GM19395 (cell line): ENCODE data around the gene SLC1A5.
"Not testable (repeated sequence)": the region's sequence is repeated elsewhere in the genome, so short reads cannot be mapped to it uniquely, and the experiment has no call there.

Experiments used
- ATAC-seq: cut with Tn5 transposase; IDR thresholded peaks from one replicate; pipeline ENCODE4 v1.9.1; 2021; ENCODE audit warnings: mild to moderate bottlenecking, moderate library complexity; ENCODE audit not compliant: unreplicated experiment

The SLC1A5 gene

DNA sequence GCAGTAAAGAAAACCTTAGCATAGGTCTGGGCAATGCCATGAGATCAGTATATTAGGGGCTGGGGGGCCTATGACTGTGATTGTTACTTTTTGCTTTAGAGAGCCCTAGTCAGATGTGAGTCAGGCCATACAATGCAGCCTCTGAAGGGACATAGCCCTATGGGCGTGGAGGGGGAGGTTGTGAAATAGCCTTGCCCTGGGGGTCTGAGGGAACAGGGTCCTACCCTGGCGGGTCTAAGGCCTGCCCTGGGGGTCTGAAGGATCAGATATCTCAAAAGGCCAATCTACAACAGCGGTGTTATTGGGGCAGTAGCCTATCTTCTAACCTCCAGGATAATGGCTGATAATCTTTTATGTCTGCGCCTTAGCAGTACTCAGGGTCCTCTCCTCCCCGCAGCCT is 13.8 kb upstream of the SLC1A5 start:
- no peak for ATAC-seq

DNA sequence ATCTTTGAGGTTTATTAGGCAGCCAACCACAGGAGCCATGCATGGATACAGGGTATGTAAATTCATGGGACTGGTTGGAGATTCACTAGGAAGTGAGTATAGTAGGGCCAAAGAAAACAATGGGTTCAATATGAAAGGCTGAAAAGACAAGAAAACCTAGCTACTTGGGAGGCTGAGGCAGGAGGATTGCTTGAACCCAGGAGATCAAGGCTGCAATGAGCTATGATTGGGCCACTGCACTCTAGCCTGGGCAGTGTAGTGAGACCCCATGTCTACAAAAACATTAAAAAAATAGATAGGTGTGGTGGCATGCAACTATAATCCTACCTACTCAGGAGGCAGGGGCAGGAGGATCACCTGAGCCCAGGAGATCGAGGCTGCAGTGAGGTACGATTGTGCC is 10.3 kb upstream of the SLC1A5 start:
- no peak for ATAC-seq

DNA sequence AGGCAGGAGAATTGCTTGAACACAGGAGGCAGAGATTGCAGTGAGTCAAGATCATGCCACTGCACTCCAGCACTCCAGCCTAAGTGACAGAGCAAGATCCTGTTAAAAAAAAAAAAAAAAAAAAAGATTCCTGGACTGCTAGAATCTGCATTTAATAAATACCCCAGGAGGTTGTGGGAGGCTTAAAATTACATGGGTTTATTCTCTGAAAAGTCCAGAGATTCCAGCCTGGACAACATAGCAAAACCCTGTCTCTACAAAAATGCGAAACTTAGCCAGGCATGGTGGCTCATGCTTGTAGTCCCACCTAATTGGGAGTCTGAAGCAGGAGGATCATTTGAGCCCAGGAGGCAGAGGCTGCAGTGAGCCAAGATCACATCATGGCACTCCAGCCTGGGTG is 9.5 kb upstream of the SLC1A5 start:
- no peak for ATAC-seq

DNA sequence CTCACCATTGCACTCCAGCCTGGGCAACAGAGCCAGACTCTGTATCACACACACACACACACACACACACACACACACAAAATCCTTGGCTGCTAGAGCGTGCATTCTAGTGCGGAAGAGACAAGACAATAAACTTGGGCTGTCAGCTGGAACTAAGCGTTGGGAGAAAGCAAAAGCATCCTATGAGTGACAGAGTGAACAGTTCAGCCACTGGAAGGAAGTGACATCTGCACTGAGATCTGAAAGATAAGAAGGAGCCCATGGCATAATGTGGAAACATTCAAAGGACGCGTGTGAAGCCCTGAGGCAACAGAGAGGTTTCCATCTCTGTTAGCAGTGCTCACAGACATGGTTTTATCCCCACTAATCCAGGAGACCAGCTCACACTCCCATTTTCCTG is 3.5 kb upstream of the SLC1A5 start:
- no peak for ATAC-seq

DNA sequence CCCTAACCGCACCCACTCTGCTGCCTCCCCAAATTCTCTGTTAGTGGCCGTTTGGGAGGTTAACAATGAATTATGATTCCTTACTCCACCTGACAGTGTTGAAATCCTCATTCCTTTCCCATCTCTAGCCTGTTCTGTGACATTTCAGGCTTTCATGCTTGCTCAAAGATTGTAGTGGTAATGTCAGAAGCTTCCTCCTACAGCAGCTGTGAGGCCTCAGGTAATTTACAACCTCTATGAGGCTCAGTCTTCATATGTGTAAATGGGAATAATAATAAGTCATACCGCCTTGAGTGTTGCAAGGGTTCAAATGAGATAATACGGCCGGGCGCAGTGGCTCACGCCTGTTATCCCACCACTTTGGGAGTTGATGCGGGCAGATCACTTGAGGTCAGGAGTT is 977 bp upstream of the SLC1A5 start:
- no peak for ATAC-seq

DNA sequence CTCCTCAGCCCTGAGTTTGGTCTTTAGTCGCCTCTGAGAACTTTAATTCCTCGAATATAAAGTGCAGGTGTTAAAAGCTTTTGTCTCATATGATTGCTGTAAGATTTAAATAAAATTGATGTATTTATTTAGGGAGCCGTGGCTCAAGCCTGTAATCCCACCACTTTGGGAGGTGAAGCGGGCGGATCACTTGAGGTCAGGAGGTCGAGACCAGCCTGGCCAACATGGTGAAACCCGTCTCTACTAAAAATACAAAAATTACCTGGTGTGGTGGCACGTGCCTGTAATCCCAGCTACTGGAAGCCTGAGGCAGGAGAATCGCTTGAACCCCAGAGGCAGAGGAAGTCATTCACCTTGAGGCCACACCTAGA is 559 bp upstream of the SLC1A5 start:
- ATAC-seq = no peak

DNA sequence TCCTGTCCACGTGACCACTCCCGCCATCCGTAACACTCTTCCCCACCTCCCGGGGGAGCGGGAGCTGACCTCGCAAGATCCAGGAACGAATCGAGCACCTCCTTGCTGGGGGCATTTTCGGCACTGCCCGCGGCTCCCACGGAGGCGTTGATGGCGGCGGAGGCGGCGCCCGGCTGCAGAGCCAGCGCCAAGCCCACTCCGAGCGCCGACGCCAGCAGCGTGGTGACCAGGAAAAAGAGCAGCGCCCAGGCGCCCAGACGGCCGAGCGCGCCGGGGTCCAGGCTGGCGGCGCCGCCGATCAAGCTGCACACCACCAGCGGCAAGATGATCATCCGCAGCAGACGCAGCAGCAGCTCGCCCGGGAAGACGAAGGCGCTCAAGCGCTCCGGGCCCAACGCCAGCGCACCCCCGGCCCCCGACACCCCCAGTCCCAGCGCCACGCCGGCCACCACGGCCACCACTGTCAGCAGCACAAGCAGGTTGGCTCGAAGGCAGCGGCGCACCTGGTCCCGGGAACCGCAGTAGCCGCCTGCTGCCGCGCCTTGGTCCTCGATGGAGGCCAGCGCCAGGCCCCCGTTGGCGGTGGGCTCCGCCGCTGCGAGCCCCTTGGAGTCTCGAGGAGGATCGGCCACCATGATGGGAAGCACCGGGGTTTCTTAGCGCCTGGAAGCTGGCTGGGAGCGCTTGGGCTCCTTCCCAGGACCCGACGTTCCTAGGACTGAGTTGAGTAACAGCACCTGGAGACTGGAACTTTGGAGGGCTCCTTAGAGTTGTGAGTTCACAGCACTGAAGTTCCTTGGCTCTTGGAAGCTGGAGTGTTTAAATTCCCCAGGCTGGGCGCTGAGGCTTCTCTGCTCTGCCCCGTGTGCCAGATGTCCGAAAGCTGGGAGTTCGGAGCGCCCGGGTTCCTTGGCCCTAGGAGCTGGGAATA is 798 bp downstream of the SLC1A5 start:
- ATAC-seq = no peak

DNA sequence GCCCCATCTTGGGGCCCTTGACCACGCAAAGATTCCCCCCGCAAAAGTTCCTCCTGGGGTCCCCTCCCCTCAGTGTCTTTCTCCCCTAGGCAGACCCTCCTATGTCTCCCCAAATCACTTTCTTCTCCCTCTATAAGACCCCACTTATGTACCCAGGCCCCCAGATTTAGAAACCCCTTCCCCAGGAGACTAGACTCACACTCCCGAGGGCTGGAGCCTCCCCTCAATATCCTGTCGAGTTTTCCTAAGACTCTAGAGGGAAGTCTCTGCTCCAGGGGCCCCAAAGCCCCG is 1.4 kb downstream of the SLC1A5 start:
- ATAC-seq = no peak

DNA sequence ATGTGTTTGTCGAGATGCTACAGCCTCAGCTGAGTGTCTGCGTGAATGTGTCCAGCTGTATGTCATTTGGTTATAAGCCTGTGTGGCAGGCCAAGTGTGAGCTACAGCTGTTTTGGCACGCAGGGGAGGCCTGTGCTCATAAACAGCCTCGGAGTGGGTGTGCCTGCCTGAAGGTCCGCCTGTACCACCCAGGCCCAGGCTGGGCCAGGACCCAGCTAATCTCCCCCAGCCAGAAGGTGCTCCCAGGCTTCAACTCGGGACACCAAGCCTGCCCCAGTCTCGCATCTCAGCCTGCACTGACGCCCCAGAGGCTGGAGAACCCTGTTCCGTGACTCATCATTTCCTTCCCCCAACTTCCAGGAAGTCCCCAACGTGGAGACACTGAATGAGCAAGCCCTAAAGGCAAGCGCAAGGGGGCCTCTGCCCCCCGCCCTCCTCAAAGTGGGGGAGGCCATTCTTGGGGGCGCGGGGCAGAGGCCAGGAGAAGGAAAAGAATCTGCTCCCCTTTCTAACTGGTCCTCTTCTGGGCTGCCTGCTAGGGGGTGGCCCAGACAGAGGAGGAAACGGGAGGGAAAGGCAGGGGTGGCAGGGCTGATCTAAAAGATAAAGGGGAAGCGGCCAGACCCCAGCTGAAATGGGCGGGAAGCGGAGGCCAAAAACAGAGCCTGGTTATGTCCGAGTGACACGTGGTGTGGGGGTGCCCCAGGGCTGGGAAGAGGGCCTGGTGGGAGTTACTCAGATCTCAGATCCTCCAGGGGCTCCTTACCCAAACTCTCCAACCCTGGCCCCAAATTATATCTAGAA is 2.0 kb downstream of the SLC1A5 start:
- ATAC-seq = peak; percentile 47

DNA sequence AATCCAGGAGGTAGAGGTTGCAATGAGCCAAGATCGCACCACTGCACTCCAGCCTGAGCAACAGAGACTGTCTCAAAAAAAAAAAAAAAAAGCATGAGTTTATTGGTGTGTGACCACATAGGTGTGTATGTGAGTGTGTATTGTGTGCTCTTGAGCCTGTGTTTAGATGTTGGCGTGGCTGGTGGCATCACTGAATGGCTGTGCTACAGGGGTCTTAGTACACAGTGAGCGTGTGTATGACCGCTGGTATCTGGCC is 2.5 kb downstream of the SLC1A5 start:
- no peak for ATAC-seq

DNA sequence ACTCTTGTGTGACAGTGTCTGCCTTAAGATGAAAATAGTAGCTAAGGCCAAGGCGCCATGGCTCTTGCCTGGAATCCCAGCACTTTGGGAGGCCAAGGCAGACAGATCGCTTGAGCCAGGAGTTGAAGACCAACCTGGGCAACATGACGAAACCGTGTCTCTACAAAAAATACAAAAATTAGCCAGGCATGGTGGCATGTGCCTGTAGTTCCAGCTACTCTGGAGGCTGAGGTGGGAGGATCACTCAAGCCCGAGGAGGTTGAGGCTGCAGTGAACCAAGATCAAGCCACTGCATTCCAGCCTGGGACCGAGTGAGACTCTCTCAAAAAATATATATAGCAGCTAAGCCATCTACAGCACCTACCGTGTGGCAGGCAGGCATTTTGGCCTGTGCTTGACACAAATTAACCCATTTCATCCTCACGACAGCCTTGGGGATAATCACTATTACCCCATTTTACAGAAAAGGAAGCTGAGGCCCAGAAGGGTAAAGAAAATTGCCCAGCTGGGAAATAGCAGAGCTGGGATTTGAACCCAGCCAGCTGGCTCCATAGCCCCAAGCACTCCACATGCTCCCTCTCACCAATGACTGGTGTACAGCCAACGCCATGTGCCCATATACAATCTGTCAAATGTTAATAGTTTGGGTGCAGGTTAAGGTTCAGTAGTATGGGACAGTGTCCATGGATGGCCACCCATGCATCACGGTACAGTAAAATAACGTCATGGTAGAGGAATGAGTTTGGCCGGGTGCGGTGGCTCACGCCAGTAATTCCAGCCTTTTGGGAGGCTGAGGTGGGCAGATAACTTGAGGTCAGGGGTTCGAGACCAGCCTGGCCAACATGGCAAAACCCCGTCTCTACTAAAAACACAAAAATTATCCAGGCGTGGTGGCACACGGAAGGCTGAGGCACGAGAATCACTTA is 3.1 kb downstream of the SLC1A5 start:
- no peak for ATAC-seq

DNA sequence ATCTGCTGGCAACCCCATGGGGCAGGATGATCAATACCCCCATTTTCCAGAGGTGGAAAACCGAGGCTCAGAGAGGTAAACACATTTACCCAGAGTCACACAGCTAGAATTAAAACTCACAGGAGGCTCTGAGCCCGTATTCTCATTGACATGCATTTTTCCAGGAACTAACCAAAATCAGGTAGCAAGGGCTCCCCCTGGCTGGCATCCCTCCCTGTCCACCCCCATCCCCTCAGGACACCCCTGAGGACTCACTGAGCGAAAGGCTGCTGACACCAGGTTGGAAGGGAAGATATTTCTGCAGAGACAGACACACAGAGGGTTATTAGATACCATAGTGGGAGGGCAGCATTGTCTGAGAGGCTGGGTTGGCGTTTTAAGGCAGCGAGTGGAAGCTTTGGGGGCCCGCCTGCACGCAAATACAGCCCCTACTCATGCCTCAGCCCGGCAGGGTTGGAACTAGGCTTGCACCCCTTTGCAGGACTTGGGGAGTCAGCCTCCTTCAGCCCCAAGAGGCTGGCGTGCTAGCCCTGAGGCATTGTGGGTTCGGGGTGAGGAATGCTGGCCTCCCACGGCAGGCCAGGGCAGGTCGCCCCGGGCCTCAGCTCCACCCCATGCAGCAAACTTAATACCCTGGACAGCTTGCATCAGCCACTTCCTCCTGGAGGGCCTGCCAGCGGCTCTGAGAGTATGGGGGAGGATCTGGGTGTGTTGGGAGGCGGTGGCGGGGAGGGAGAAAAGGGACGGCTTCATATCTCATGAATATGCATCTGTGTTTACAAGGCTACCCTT is 3.9 kb downstream of the SLC1A5 start:
- ATAC-seq = no peak

DNA sequence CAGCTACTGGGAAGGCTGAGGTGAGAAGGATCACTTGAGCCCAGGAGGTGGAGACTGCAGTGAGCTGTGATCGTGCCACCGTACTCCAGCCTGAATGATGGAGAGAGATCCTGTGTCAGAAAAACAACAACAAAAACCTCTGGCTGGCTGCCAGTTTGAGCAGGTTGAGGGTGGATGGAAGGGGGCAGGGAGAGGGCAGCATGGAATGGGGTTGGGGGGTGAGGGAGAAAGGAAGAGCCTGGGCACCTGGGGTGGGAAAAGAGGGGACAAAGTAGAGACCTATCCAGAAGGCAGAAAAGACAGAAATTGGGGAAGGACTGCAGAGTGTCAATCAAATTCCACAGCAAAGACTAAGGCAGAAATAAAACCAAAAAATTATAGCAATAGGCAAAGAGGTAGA is 4.7 kb downstream of the SLC1A5 start:
- ATAC-seq = no peak

DNA sequence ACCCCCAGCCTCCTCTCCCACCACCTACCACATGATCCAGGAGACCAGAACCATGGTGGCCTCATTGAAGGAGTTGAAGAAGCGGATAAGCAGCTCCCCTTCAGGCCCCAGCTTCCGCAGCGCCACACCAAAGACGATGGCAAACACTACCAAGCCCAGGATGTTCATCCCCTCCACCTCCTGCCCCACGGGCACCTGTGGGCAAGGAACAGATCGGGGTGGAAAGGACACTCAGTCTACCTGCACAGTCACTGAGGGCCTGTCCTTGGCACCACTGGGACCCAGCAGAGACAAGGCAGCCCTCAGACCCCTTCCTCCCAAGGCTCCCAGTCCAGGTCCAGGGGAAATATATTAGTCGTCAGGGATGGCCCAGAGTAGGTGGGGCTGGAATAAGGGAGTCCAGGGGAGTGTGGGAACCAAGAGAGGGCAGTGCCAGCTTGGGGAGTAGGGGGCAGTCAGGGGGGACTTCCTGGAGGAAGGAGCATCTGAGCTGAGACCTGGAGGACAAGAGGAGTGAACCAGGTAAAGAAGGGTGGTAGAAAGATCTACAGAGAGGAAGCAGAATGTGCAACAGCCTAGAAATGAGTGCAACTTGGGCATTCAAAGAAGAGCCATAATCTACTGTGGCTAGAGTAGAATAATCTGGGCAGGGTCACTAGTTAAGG is 5.9 kb downstream of the SLC1A5 start:
- no peak for ATAC-seq

DNA sequence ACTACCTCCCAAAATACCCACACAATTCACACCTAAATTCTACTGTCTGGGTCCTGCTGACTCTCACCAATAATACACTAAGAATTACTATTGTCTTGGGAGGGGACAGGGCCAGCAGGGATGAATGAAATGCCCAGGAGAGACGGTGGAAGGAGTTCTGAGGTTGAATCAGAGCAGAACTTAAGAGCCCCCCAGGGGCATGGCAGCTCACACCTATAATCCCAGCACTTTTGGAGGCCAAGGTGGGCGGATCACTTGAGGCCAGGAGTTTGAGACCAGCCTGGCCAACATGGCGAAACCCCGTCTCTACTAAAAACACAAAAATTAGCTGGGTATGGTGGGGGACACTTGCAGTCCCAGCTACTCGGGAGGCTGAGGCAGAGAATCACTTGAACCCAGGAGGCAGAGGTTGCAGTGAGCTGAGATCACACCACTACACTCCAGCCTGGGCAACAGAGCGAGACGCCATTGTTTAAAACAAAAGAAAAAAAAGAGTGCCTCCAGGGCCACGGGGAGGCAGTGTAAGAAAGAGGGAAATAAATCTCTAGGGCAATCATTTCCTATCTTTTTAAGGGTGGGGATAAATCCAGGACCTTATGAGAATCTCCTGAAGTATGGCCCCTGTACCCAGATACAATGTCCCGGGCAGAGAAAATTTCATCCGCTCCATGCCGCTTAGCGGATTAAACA is 10.3 kb downstream of the SLC1A5 start:
- not testable (repeated sequence) for ATAC-seq

DNA sequence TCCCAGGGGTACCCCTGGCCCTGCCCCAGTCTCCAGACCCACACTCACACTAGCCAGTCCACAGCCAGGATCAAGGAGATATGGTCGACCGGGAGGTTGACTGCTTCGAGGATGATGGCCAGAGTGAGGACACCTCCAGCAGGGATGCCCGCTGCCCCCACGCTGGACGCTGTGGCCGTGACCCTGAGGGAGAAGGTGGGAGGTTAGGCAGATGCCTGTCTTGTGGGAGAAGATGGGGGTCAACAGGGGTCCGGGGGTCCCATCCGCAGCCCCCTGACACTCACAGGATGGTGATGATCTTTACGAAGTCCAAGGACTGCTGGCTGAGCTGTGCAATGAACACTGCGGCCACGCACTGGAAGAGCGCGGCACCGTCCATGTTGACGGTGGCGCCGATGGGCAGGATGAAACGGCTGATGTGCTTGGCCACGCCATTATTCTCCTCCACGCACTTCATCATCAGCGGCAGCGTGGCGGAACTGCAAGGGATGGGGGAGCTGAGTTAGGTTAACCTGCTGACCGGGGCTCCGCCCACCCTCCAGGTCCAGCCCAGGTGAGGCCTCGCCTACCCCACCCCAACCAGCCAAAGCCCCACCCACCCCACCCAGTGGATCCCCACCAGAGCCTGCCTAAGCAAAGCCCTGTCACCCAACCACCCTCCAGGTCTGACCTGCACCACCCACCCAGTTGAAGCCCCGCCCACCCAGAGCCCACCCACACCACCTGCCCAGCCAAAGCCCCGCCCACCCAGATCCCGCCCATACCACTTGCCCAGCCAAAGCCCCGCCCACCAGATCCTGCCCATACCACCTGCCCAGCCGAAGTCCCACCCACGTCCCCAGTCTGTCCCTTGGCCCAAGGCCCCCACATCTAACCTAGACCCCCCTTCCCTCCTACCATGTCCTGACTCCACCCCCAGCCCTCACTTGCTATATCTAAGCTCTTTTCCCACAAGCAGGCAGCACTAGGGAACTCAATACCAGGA is 11.2 kb downstream of the SLC1A5 start:
- ATAC-seq = no peak

DNA sequence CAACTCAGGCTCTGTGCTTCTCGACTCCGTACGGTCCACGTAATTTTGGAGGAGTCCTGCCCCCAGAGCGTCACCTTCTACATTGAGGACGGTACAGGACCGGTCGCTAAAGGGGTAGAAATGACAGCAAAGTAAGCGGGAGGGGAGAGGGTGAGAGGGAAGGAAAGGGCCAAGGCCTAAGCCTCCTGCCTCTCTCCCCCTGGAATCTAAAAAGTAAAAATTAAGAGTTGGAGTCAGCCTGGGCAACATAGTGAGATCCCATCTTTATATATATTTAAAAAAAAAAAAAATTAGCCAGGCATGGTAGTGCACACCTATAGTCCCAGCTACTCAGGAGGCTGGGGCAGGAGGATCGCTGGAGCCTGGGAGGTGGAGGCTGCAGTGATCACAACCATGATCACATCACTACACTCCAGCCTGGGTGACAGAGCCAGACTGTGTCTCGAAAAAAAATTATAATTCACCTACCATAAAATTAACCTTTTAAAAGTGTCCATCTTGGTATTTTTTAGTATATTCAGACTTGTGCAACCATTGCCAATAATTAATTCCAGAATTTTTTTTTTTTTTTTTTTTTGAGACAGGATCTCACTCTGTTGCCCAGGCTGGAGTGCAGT is 12.6 kb downstream of the SLC1A5 start:
- ATAC-seq = no peak

DNA sequence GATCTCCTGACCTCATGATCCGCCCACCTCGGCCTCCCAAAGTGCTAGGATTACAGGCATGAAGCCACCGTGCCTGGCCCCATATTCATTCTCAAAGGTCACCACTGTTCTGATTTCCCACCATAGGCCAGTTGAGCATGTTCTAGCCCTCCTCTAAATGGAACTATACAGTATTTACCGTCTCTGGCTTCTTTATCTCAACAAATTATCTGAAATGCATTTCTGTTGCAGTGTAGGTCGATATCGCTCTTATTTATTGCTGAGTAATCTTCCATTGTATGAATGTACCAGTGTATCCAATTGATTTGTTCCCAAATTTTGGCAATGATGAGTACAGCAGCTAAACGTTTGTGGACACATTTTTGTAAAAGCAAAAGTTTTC is 15.4 kb downstream of the SLC1A5 start:
- ATAC-seq = no peak
